WTC11 (cell line): ENCODE measurements around the gene SCN3A. TPM values are rescaled to one million over a fixed set of nuclear protein-coding genes. Genes with fewer than 3 reads are reported as not detected.

Experiments used
- ATAC-seq: fragments of 200-7000 bp; cut with Tn5 transposase; 2 replicates; pipeline ENCODE4 v1.10.0; 2021; ENCODE audit warnings: mild to moderate bottlenecking, moderate library complexity
- CTCF ChIA-PET: fragments of 300-600 bp; sonication (Branson Sonifier 250); formaldehyde crosslinking; loops from one replicate; lab custom pipeline; 2021; ENCODE audit warnings: antibody characterized with exemption; lab: Charles Lee
- POLR2A ChIA-PET: fragments of 350-600 bp; sonication (Branson Sonifier 250); formaldehyde crosslinking; loops from one replicate; lab custom pipeline; 2021; ENCODE audit warnings: antibody characterized with exemption; lab: Charles Lee
- DNase-seq: peaks from one replicate; pipeline ENCODE4 v3.0.0; 2021; ENCODE audit warnings: low spot score
- H3K27ac Mint-ChIP-seq: 2 replicates; pipeline ENCODE4 v1.8.0; 2021; ENCODE audit warnings: mixed read lengths
- H3K27me3 Mint-ChIP-seq: 2 replicates; pipeline ENCODE4 v1.8.0; 2021; ENCODE audit warnings: low read depth, mild to moderate bottlenecking, moderate library complexity, mixed read lengths
- H3K36me3 Mint-ChIP-seq: 2 replicates; pipeline ENCODE4 v1.8.0; 2021; ENCODE audit warnings: mixed read lengths
- H3K4me1 Mint-ChIP-seq: 2 replicates; pipeline ENCODE4 v1.8.0; 2022; ENCODE audit warnings: mixed read lengths
- H3K4me3 Mint-ChIP-seq: 2 replicates; pipeline ENCODE4 v1.8.0; 2021; ENCODE audit warnings: mild to moderate bottlenecking, moderate library complexity, mixed read lengths
- H3K9me3 Mint-ChIP-seq: 2 replicates; pipeline ENCODE4 v1.8.0; 2021; ENCODE audit warnings: mixed read lengths
- ATF2 ChIP-seq: sonication (generic); formaldehyde crosslinking; IDR thresholded peaks from 2 replicates; pipeline ENCODE4 v1.8.1; 2022; ENCODE audit warnings: low read depth, missing genetic modification reagents, borderline replicate concordance
- ATF3 ChIP-seq: sonication (generic); formaldehyde crosslinking; conservative IDR thresholded peaks from 2 replicates; pipeline ENCODE4 v1.8.1; 2022; ENCODE audit warnings: mild to moderate bottlenecking, missing genetic modification reagents
- ATF6 ChIP-seq: sonication (generic); formaldehyde crosslinking; IDR thresholded peaks from 2 replicates; pipeline ENCODE4 v1.8.1; 2023; ENCODE audit warnings: mild to moderate bottlenecking, missing genetic modification reagents
- E2F4 ChIP-seq: sonication (generic); formaldehyde crosslinking; IDR thresholded peaks from 2 replicates; pipeline ENCODE4 v1.8.1; 2022; ENCODE audit warnings: low read depth, mild to moderate bottlenecking, moderate library complexity, missing genetic modification reagents, borderline replicate concordance
- FOXP1 ChIP-seq: sonication (generic); formaldehyde crosslinking; IDR thresholded peaks from 2 replicates; pipeline ENCODE4 v1.8.0; 2022; ENCODE audit warnings: missing genetic modification reagents, mild to moderate bottlenecking, moderate library complexity, borderline replicate concordance
- GRHL2 ChIP-seq: fragments of 250-450 bp; sonication (Bioruptor Pico); IDR thresholded peaks from 2 replicates; pipeline ENCODE4 v1.8.0; 2022; ENCODE audit warnings: mild to moderate bottlenecking, moderate library complexity; ENCODE audit not compliant: insufficient replicate concordance, severe bottlenecking
- GTF2I ChIP-seq: fragments of 250-450 bp; sonication (Bioruptor Pico); conservative IDR thresholded peaks from 2 replicates; pipeline ENCODE4 v1.4.0; 2021; ENCODE audit warnings: mild to moderate bottlenecking
- MLX ChIP-seq: sonication (generic); formaldehyde crosslinking; IDR thresholded peaks from 2 replicates; pipeline ENCODE4 v1.8.1; 2023; ENCODE audit warnings: mild to moderate bottlenecking, missing genetic modification reagents, moderate library complexity
- NFE2L1 ChIP-seq: sonication (generic); formaldehyde crosslinking; IDR thresholded peaks from 2 replicates; pipeline ENCODE4 v1.8.1; 2023; ENCODE audit warnings: missing genetic modification reagents
- NR1H2 ChIP-seq: sonication (generic); formaldehyde crosslinking; IDR thresholded peaks from 2 replicates; pipeline ENCODE4 v1.9.0; 2021; ENCODE audit warnings: mild to moderate bottlenecking, moderate library complexity, missing genetic modification reagents
- OVOL2 ChIP-seq: fragments of 250-450 bp; sonication (Bioruptor Pico); IDR thresholded peaks from 2 replicates; pipeline ENCODE4 v1.9.0; 2021; ENCODE audit warnings: mild to moderate bottlenecking, borderline replicate concordance
- STAT6 ChIP-seq: sonication (generic); formaldehyde crosslinking; conservative IDR thresholded peaks from 2 replicates; pipeline ENCODE4 v1.8.1; 2023; ENCODE audit warnings: mild to moderate bottlenecking, low read depth, missing genetic modification reagents, moderate library complexity
- TCF7 ChIP-seq: sonication (generic); formaldehyde crosslinking; IDR thresholded peaks from 2 replicates; pipeline ENCODE4 v1.8.0; 2022; ENCODE audit warnings: mild to moderate bottlenecking, low read depth, missing genetic modification reagents, moderate library complexity
- TEAD4 ChIP-seq: sonication (generic); formaldehyde crosslinking; IDR thresholded peaks from 2 replicates; pipeline ENCODE4 v1.8.0; 2022; ENCODE audit warnings: mild to moderate bottlenecking, missing genetic modification reagents
- ZNF219 ChIP-seq: sonication (generic); formaldehyde crosslinking; IDR thresholded peaks from 2 replicates; pipeline ENCODE4 v1.8.0; 2023; ENCODE audit warnings: missing genetic modification reagents, mild to moderate bottlenecking, borderline replicate concordance
- ZNF232 ChIP-seq: sonication (generic); formaldehyde crosslinking; IDR thresholded peaks from 2 replicates; pipeline ENCODE4 v1.8.0; 2022; ENCODE audit warnings: mild to moderate bottlenecking, missing genetic modification reagents
- ZNF281 ChIP-seq: sonication (generic); formaldehyde crosslinking; IDR thresholded peaks from 2 replicates; pipeline ENCODE4 v1.8.0; 2023; ENCODE audit warnings: mild to moderate bottlenecking, missing genetic modification reagents
- ZNF396 ChIP-seq: fragments of 250-450 bp; sonication (Bioruptor Pico); IDR thresholded peaks from 2 replicates; pipeline ENCODE4 v1.8.0; 2021; ENCODE audit warnings: mild to moderate bottlenecking, moderate library complexity, borderline replicate concordance
- ZSCAN18 ChIP-seq: fragments of 250-450 bp; sonication (Bioruptor Pico); IDR thresholded peaks from 2 replicates; pipeline ENCODE4 v2.1.2; 2022; ENCODE audit warnings: mild to moderate bottlenecking, moderate library complexity
- total RNA-seq: library from RNA; stranded (reverse); gene quantifications from 3 replicates; pipeline ENCODE4 v1.2.3, GENCODE V29; 2021

SCN3A gene
- total RNA-seq, 1 experiment from 2014 or later = 0.04 TPM

GRCh38 chr2:165057308-165057707 is 146.5 kb downstream of the SCN3A start (continued):
- TF ChIP-seq ZNF281 = no peak
- TF ChIP-seq ATF6 = no peak
- no peak for TF ChIP-seq GTF2I (CRISPR knock-in tag)
- no peak for TF ChIP-seq ZNF232 (CRISPR knock-in tag)
- TF ChIP-seq NR1H2 (CRISPR knock-in tag) = no peak
- no peak for TF ChIP-seq FOXP1 (CRISPR knock-in tag)
- no peak for TF ChIP-seq STAT6 (CRISPR knock-in tag)
- TF ChIP-seq GRHL2 = no peak

GRCh38 chr2:165056564-165056963 is 147.3 kb downstream of the SCN3A start:
- H3K4me1 Mint-ChIP-seq = no peaks in the 10 kb centered on the region
- no peaks in the 10 kb centered on the region for H3K9me3 Mint-ChIP-seq
- H3K27ac Mint-ChIP-seq = no peak overlapping the region
- DNase-seq (no peak), ATAC-seq (no peak)
- no peak overlapping the region for H3K4me3 Mint-ChIP-seq
- no peaks in the 10 kb centered on the region for H3K27me3 Mint-ChIP-seq
- POLR2A ChIA-PET = no interaction called here
- CTCF ChIA-PET = no interaction called here
- H3K36me3 Mint-ChIP-seq = no peaks in the 10 kb centered on the region
- no peak for TF ChIP-seq OVOL2 (CRISPR knock-in tag)
- TF ChIP-seq E2F4 (CRISPR knock-in tag) = no peak
- TF ChIP-seq ZSCAN18 (CRISPR knock-in tag) = no peak
- no peak for TF ChIP-seq GTF2I (CRISPR knock-in tag)
- TF ChIP-seq TEAD4 = no peak
- no peak for TF ChIP-seq ZNF219 (CRISPR knock-in tag)
- TF ChIP-seq ATF2 (CRISPR knock-in tag) = no peak
- no peak for TF ChIP-seq NFE2L1
- TF ChIP-seq TCF7 = no peak
- no peak for TF ChIP-seq ZNF396
- TF ChIP-seq STAT6 (CRISPR knock-in tag) = no peak
- TF ChIP-seq ATF3 = no peak
- no peak for TF ChIP-seq MLX
